HG03432 (cell line): ENCODE measurements around the gene APBA3.

Source experiments
- ATAC-seq: cut with Tn5 transposase; IDR thresholded peaks from one replicate; pipeline ENCODE4 v1.9.1; 2021; ENCODE audit warnings: mild to moderate bottlenecking, moderate library complexity; ENCODE audit not compliant: unreplicated experiment

APBA3 gene

GRCh38 chr19:3788996-3789778, 27.7 kb upstream of the APBA3 start:
- no peak for ATAC-seq

GRCh38 chr19:3785938-3786824, 24.7 kb upstream of the APBA3 start, which contains the start of gene MATK:
TSS of gene MATK (minus strand) at chr19:3786381. CDS start at chr19:3785135, 1,246 bp downstream.
- no peak for ATAC-seq

GRCh38 chr19:3785451-3785937, 24.0 kb upstream of the APBA3 start:
- ATAC-seq = no peak

- ATAC-seq = no peak
Measured at GRCh38 chr19:3784607-3785450, 23.3 kb upstream of the APBA3 start.

GRCh38 chr19:3783660-3784584, 22.4 kb upstream of the APBA3 start:
- ATAC-seq = no peak

- no peak for ATAC-seq
Measured at GRCh38 chr19:3782903-3783302, 21.4 kb upstream of the APBA3 start.

GRCh38 chr19:3782330-3782729, 20.8 kb upstream of the APBA3 start:
- no peak for ATAC-seq

GRCh38 chr19:3781603-3782002, 20.1 kb upstream of the APBA3 start:
- no peak for ATAC-seq

- no peak for ATAC-seq
Measured at GRCh38 chr19:3780786-3781304, 19.4 kb upstream of the APBA3 start.

GRCh38 chr19:3778899-3779723, 17.6 kb upstream of the APBA3 start:
- ATAC-seq = no peak

GRCh38 chr19:3778104-3778867, 16.8 kb upstream of the APBA3 start:
- ATAC-seq = no peak

GRCh38 chr19:3776479-3777040, 15.1 kb upstream of the APBA3 start:
- no peak for ATAC-seq

- no peak for ATAC-seq
Measured at GRCh38 chr19:3775831-3776230, 14.3 kb upstream of the APBA3 start.

- ATAC-seq = no peak
Measured at GRCh38 chr19:3775374-3775711, 13.9 kb upstream of the APBA3 start.

GRCh38 chr19:3774621-3775373, 13.3 kb upstream of the APBA3 start:
- ATAC-seq = no peak

- ATAC-seq = no peak
Measured at GRCh38 chr19:3773814-3774515, 12.5 kb upstream of the APBA3 start.
